HEK293 (cell line): ENCODE measurements around the gene SIRT4.

ENCODE experiments used
- FEZF1 ChIP-seq: fragments of 450-650 bp; formaldehyde crosslinking; IDR thresholded peaks from 2 replicates; pipeline ENCODE4 v1.5.1; 2016; ENCODE audit warnings: missing biosample characterization, missing genetic modification characterization
- GLIS2 ChIP-seq: fragments of 450-650 bp; formaldehyde crosslinking; IDR thresholded peaks from 2 replicates; pipeline ENCODE4 v1.5.1; 2016; ENCODE audit warnings: missing biosample characterization, missing genetic modification characterization
- HOXD13 ChIP-seq: sonication (generic); formaldehyde crosslinking; IDR thresholded peaks from 2 replicates; pipeline ENCODE4 v1.8.0; 2022; ENCODE audit warnings: missing genetic modification reagents, borderline replicate concordance
- KLF9 ChIP-seq: fragments of 450-650 bp; formaldehyde crosslinking; IDR thresholded peaks from 2 replicates; pipeline ENCODE4 v1.5.1; 2016; ENCODE audit warnings: missing biosample characterization, missing genetic modification characterization, low read depth
- PATZ1 ChIP-seq: fragments of 450-650 bp; formaldehyde crosslinking; IDR thresholded peaks from 2 replicates; pipeline ENCODE4 v1.5.1; 2016; ENCODE audit warnings: missing biosample characterization, missing genetic modification characterization
- RBAK ChIP-seq: fragments of 450-650 bp; formaldehyde crosslinking; IDR thresholded peaks from 2 replicates; pipeline ENCODE4 v1.5.1; 2016; ENCODE audit warnings: missing biosample characterization, missing genetic modification characterization
- SCRT1 ChIP-seq: fragments of 450-650 bp; formaldehyde crosslinking; IDR thresholded peaks from 2 replicates; pipeline ENCODE4 v1.5.1; 2016; ENCODE audit warnings: missing biosample characterization, missing genetic modification characterization, borderline replicate concordance
- SP2 ChIP-seq: fragments of 450-650 bp; formaldehyde crosslinking; IDR thresholded peaks from 2 replicates; pipeline ENCODE4 v1.5.1; 2016; ENCODE audit warnings: missing biosample characterization, missing genetic modification characterization
- ZBTB10 ChIP-seq: fragments of 450-650 bp; formaldehyde crosslinking; IDR thresholded peaks from 2 replicates; pipeline ENCODE4 v1.5.1; 2016; ENCODE audit warnings: missing biosample characterization, missing genetic modification characterization
- ZBTB8A ChIP-seq: fragments of 450-650 bp; formaldehyde crosslinking; IDR thresholded peaks from 2 replicates; pipeline ENCODE4 v1.5.1; 2016; ENCODE audit warnings: missing biosample characterization, missing genetic modification characterization
- ZNF112 ChIP-seq: fragments of 450-650 bp; formaldehyde crosslinking; IDR thresholded peaks from 2 replicates; pipeline ENCODE4 v1.5.0; 2017; ENCODE audit warnings: missing biosample characterization, missing genetic modification characterization
- ZNF114 ChIP-seq: fragments of 450-650 bp; formaldehyde crosslinking; IDR thresholded peaks from 2 replicates; pipeline ENCODE4 v1.5.0; 2017; ENCODE audit warnings: missing biosample characterization, missing genetic modification characterization
- ZNF121 ChIP-seq: fragments of 450-650 bp; formaldehyde crosslinking; IDR thresholded peaks from 2 replicates; pipeline ENCODE4 v1.5.1; 2016; ENCODE audit warnings: missing biosample characterization, missing genetic modification characterization
- ZNF140 ChIP-seq: fragments of 450-650 bp; formaldehyde crosslinking; IDR thresholded peaks from 2 replicates; pipeline ENCODE4 v1.5.1; 2016; ENCODE audit warnings: missing biosample characterization, missing genetic modification characterization
- ZNF19 ChIP-seq: fragments of 450-650 bp; formaldehyde crosslinking; IDR thresholded peaks from 2 replicates; pipeline ENCODE4; 2016; ENCODE audit warnings: missing biosample characterization, missing genetic modification characterization, low read depth
- ZNF248 ChIP-seq: fragments of 450-650 bp; formaldehyde crosslinking; IDR thresholded peaks from 2 replicates; pipeline ENCODE4 v1.5.1; 2017; ENCODE audit warnings: missing biosample characterization, missing genetic modification characterization
- ZNF280C ChIP-seq: fragments of 450-650 bp; formaldehyde crosslinking; IDR thresholded peaks from 2 replicates; pipeline ENCODE4 v1.5.1; 2016; ENCODE audit warnings: missing biosample characterization, missing genetic modification characterization
- ZNF292 ChIP-seq: fragments of 450-650 bp; formaldehyde crosslinking; IDR thresholded peaks from 2 replicates; pipeline ENCODE4 v1.5.1; 2016; ENCODE audit warnings: low read depth, missing biosample characterization, missing genetic modification characterization, borderline replicate concordance
- ZNF350 ChIP-seq: fragments of 450-650 bp; formaldehyde crosslinking; IDR thresholded peaks from 2 replicates; pipeline ENCODE4 v1.5.0; 2017; ENCODE audit warnings: missing biosample characterization, mild to moderate bottlenecking, missing genetic modification characterization
- ZNF362 ChIP-seq: fragments of 450-650 bp; formaldehyde crosslinking; IDR thresholded peaks from 2 replicates; pipeline ENCODE4 v1.5.1; 2016; ENCODE audit warnings: missing biosample characterization, missing genetic modification characterization
- ZNF513 ChIP-seq: fragments of 450-650 bp; IDR thresholded peaks from 2 replicates; pipeline ENCODE4 v1.5.1; 2018; ENCODE audit warnings: missing biosample characterization, missing genetic modification characterization
- ZNF518A ChIP-seq: fragments of 450-650 bp; formaldehyde crosslinking; conservative IDR thresholded peaks from 2 replicates; pipeline ENCODE4 v1.5.1; 2016; ENCODE audit warnings: low read depth, missing biosample characterization, missing genetic modification characterization
- ZNF585B ChIP-seq: fragments of 450-650 bp; formaldehyde crosslinking; IDR thresholded peaks from 2 replicates; pipeline ENCODE4 v1.5.1; 2016; ENCODE audit warnings: missing biosample characterization, missing genetic modification characterization
- ZNF623 ChIP-seq: fragments of 450-650 bp; formaldehyde crosslinking; IDR thresholded peaks from 2 replicates; pipeline ENCODE4 v1.5.1; 2016; ENCODE audit warnings: missing biosample characterization, missing genetic modification characterization
- ZNF624 ChIP-seq: fragments of 450-650 bp; formaldehyde crosslinking; IDR thresholded peaks from 2 replicates; pipeline ENCODE4 v1.5.1; 2017; ENCODE audit warnings: missing biosample characterization, missing genetic modification characterization
- ZNF792 ChIP-seq: fragments of 450-650 bp; formaldehyde crosslinking; IDR thresholded peaks from 2 replicates; pipeline ENCODE4 v1.5.1; 2016; ENCODE audit warnings: missing biosample characterization, missing genetic modification characterization

The SIRT4 gene

GRCh38 chr12:120264904-120265472, 37.1 kb upstream of the SIRT4 start (continued):
- TF ChIP-seq ZBTB10 (tag by site-specific recombination) (peak; percentile 42), ZNF624 (tag by site-specific recombination) (no peak), ZNF518A (tag by site-specific recombination) (no peak), ZNF623 (tag by site-specific recombination) (no peak), ZNF248 (no peak), ZNF140 (tag by site-specific recombination) (no peak), ZNF19 (no peak), ZNF292 (no peak), RBAK (tag by site-specific recombination) (no peak), HOXD13 (CRISPR knock-in tag) (no peak), ZNF362 (tag by site-specific recombination) (no peak), GLIS2 (tag by site-specific recombination) (peak; percentile 58), ZNF280C (no peak), ZNF513 (tag by site-specific recombination) (no peak), PATZ1 (tag by site-specific recombination) (0 out of 2 replicates have a peak, but pooled peaks have one; percentile 25), ZNF121 (tag by site-specific recombination) (no peak), SP2 (peak; percentile 16; the same call in 1 of the 2 replicates), ZNF350 (tag by site-specific recombination) (no peak), ZNF112 (tag by site-specific recombination) (no peak), ZNF114 (tag by site-specific recombination) (no peak), ZNF792 (tag by site-specific recombination) (no peak), KLF9 (tag by site-specific recombination) (peak; percentile 60), ZBTB8A (tag by site-specific recombination) (no peak), ZNF585B (tag by site-specific recombination) (no peak), SCRT1 (tag by site-specific recombination) (no peak), FEZF1 (tag by site-specific recombination) (no peak)
